GM10266 (cell line): ENCODE data around the gene SPAM1.

Experiments used
- DNase-seq: peaks from one replicate; pipeline ENCODE4 v3.0.0; 2012; ENCODE audit errors: extremely low spot score
- CTCF ChIP-seq: IDR thresholded peaks from 2 replicates; pipeline ENCODE4 v1.5.1; 2012; ENCODE audit warnings: mild to moderate bottlenecking, low read depth; ENCODE audit not compliant: control insufficient read depth, insufficient read depth; ENCODE audit errors: missing control alignments

Gene SPAM1

GRCh38 chr7:123977081-123977480, 52.0 kb downstream of the SPAM1 start:
- no peak for DNase-seq
- no peak for TF ChIP-seq CTCF

GRCh38 chr7:123979876-123980275, 54.8 kb downstream of the SPAM1 start:
- TF ChIP-seq CTCF, result no peak
- no peak for DNase-seq

- no peak for DNase-seq
- TF ChIP-seq CTCF, result no peak
Observed at GRCh38 chr7:123987445-123987844, 62.4 kb downstream of the SPAM1 start.

- DNase-seq, result no peak
Observed at GRCh38 chr7:123992913-123993518, 68.0 kb downstream of the SPAM1 start.

GRCh38 chr7:123993996-123994395, 69.0 kb downstream of the SPAM1 start:
- no peak for TF ChIP-seq CTCF
- no peak for DNase-seq

More at GRCh38 chr7:123992913-123993518, 68.0 kb downstream of the SPAM1 start:
- TF ChIP-seq CTCF, result no peak

GRCh38 chr7:123994449-123994848, 69.4 kb downstream of the SPAM1 start:
- no peak for DNase-seq
- TF ChIP-seq CTCF, result no peak

- no peak for DNase-seq
- TF ChIP-seq CTCF, result no peak
Observed at GRCh38 chr7:123995617-123996326, 70.7 kb downstream of the SPAM1 start.
